Stimulated activated naive CD8-positive, alpha-beta T cell treated with anti-CD3 and anti-CD28 coated beads, Interleukin-15, Interleukin-2, amounts not matched to agents 100 ng/mL and 50 ng/mL, for 24 hours (primary cell): Measurements from ENCODE around the gene TRAF6.
"Not testable (repeated sequence)": the region's sequence is repeated elsewhere in the genome, so short reads cannot be mapped to it uniquely, and the experiment has no call there.

Experiments
- H3K27ac Mint-ChIP-seq: one replicate; pipeline ENCODE4 v1.8.0; 2021; ENCODE audit warnings: mild to moderate bottlenecking, mixed read lengths
- H3K27me3 Mint-ChIP-seq: one replicate; pipeline ENCODE4 v1.8.0; 2021; ENCODE audit warnings: mixed read lengths
- H3K36me3 Mint-ChIP-seq: one replicate; pipeline ENCODE4 v1.8.0; 2021; ENCODE audit warnings: low read depth, mixed read lengths
- H3K4me1 Mint-ChIP-seq: one replicate; pipeline ENCODE4 v1.8.0; 2021; ENCODE audit warnings: low read depth, mixed read lengths
- H3K4me3 Mint-ChIP-seq: one replicate; pipeline ENCODE4 v1.8.0; 2021; ENCODE audit warnings: mild to moderate bottlenecking, mixed read lengths
- H3K9me3 Mint-ChIP-seq: one replicate; pipeline ENCODE4 v1.8.0; 2021; ENCODE audit warnings: mixed read lengths

TRAF6 gene

DNA sequence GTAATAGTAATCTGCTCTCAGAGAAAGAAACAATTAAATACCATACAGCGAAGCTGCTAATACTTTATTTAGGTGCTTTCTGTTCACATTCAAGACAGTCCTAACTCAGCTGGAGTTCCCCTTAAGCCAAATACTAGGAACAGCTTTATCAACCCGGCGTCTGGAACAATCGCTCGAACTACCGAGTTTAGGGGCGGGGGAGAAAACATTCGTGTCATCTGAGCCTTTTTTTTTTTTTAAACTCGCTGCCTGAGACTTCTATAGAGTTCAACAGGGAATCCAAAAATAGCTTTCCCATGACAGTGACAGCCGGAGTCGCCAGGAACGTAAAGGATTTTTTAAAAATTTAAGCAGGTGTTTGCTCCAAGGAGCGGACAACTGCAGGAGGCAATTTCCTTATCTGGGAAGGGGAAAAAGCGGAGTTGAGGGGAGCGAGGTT is 852 bp downstream of the TRAF6 start:
- Mint-ChIP-seq H3K36me3 (peaks cover 5% of the 10 kb centered on the region), H3K9me3 (no peaks in the 10 kb centered on the region), H3K27me3 (peaks cover 4% of the 10 kb centered on the region), H3K27ac (peak overlapping the region; percentile 95), H3K4me1 (peaks cover 36% of the 10 kb centered on the region), H3K4me3 (peak overlapping the region; percentile 97)

DNA sequence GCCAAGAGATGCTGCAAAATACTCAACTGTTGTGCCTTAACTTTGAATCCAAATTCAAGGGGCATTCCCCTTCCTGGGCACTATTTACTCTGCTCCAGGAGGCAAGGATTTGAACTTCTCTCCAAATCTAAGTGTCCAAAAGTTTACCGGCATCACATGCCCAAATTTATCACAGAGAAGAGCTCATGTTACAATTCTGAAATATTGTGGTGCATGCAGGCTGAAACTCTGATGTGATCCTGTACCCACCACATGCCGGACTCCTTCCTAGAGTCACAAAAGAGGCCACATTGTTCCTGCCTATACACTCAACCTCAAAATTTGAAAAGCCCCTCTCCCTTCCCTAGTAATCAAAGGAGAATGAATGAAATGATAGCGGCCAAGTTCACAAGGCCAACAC is 1.3 kb downstream of the TRAF6 start:
- peak overlapping the region; percentile 95 for H3K27ac Mint-ChIP-seq
- peak overlapping the region; percentile 97 for H3K4me3 Mint-ChIP-seq
- H3K36me3 Mint-ChIP-seq, result peaks cover 6% of the 10 kb centered on the region
- H3K4me1 Mint-ChIP-seq, result peaks cover 36% of the 10 kb centered on the region
- peaks cover under 1% of the 10 kb centered on the region for H3K27me3 Mint-ChIP-seq
- H3K9me3 Mint-ChIP-seq, result no peaks in the 10 kb centered on the region

DNA sequence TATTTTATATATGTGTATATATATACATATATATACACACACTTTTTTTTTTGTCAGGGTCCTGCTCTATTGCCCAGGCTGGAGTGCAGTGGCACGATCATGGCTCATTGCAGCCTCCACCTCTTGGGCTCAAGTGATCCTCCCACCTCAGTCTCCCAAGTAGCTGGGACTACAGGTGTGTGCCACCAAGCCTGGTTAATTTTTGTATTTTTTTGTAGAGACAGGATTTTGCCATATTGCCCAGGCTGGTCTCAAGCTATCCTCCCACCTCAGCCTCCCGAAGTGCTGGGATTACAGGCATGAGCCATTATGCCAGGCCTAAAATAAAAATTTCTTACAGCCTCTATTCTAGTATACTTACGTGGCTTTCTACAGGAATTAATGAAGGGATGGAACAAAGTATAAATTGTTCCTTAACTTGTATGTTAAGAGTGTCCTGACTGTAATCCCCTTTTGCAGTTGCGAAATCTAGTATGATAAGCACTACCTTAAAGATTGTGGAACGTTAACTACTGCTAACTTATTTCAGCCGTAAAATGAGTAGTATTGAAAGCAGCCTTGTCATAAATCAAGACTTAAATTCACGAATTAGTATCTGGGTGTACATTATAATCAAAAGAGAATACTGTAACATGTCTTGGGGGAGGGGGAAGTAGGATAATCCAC is 2.1 kb downstream of the TRAF6 start:
- Mint-ChIP-seq H3K4me3 (peak overlapping the region; percentile 97), H3K27me3 (no peaks in the 10 kb centered on the region), H3K9me3 (no peaks in the 10 kb centered on the region), H3K36me3 (peaks cover 6% of the 10 kb centered on the region), H3K27ac (peak overlapping the region; percentile 95), H3K4me1 (peaks cover 36% of the 10 kb centered on the region)

DNA sequence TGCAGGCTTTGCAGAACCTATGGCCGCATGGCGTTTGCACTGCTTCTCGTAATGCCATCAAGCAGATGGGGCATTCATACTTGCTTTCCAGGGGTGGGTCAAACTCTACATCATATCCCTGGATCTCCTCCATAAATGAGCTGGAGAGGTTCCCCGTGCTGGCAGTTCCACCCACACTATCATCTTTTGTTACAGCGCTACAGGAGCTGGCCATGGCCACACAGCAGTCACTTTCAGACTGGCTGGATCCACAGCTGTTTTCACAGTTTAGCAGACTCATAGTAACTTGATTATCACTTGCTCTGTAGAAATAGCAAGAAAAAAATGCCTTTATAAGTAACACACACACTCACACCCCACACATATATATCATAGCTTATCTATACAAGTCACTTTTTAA is 8.8 kb downstream of the TRAF6 start:
- H3K27me3 Mint-ChIP-seq, result no peaks in the 10 kb centered on the region
- H3K36me3 Mint-ChIP-seq, result peaks cover 47% of the 10 kb centered on the region
- no peak overlapping the region for H3K27ac Mint-ChIP-seq
- H3K4me3 Mint-ChIP-seq, result no peak overlapping the region
- H3K9me3 Mint-ChIP-seq, result no peaks in the 10 kb centered on the region
- H3K4me1 Mint-ChIP-seq, result peaks cover 39% of the 10 kb centered on the region

DNA sequence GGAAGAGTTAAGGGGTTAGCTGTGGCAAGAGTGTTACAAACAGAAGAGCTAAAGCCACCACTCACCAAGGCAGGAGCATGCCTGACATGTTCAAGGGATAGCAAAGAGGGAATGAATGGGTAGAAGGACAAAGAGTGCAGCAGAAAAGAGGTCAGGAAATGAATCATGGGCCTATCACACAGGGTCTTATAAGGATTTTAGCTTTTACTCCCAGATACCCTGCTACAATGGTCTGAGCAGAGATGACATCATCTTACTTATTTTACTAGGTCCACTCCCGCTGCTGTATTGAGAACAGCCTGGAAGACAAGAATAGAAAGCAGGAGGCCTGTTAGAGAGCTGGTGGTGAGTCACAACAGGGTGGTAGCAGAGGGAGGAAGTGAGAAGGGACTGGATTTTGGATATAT is 9.8 kb downstream of the TRAF6 start:
- H3K36me3 Mint-ChIP-seq, result peaks cover 47% of the 10 kb centered on the region
- no peak overlapping the region for H3K4me3 Mint-ChIP-seq

DNA sequence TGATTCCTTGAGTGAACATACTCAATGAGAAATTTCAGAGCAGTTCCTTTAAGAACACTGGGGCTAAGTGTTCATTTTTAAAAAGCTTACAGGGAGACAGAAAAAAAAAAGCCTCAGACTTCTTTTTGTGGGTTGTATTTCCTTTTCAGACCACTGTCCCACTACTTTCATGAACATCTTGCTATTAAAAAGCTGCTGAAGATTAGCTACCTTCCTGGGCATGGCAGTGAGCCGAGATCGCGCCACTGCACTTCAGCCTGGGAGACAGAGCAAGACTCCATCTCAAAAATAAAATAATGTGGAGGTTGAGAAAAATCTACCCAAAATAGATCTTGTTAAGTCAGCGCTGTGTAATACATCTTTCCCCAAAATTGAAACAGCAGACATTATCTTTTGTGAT is 10.8 kb downstream of the TRAF6 start:
- Mint-ChIP-seq H3K27me3 (no peaks in the 10 kb centered on the region), H3K27ac (no peak overlapping the region), H3K4me3 (no peak overlapping the region), H3K36me3 (peaks cover 44% of the 10 kb centered on the region), H3K9me3 (no peaks in the 10 kb centered on the region), H3K4me1 (peaks cover 23% of the 10 kb centered on the region)

More for the DNA sequence above, 9.8 kb downstream of the TRAF6 start:
- Mint-ChIP-seq H3K27ac (peak overlapping the region; percentile 74), H3K9me3 (no peaks in the 10 kb centered on the region), H3K4me1 (peaks cover 30% of the 10 kb centered on the region), H3K27me3 (no peaks in the 10 kb centered on the region)

DNA sequence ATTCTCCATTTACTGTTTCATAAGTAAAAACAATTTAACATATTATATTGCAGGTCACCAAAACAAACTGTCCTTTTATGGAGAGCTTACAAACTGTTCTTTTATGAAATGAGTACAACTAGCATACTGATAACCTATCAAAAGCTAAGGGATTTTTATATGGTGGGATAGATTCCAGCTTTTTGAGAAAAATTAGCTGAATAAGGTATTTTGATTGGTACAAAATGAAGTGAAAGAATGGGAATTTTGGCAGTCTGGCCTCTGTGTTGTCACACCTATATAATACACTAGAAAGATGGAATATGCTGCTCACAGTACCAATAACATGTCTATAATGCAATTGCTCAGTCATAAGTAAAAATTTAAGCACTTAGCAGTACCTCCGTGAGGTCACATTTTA is 11.4 kb downstream of the TRAF6 start:
- Mint-ChIP-seq H3K4me3 (no peak overlapping the region), H3K27ac (no peak overlapping the region), H3K4me1 (peaks cover 22% of the 10 kb centered on the region), H3K36me3 (peaks cover 41% of the 10 kb centered on the region), H3K27me3 (no peaks in the 10 kb centered on the region), H3K9me3 (no peaks in the 10 kb centered on the region)

DNA sequence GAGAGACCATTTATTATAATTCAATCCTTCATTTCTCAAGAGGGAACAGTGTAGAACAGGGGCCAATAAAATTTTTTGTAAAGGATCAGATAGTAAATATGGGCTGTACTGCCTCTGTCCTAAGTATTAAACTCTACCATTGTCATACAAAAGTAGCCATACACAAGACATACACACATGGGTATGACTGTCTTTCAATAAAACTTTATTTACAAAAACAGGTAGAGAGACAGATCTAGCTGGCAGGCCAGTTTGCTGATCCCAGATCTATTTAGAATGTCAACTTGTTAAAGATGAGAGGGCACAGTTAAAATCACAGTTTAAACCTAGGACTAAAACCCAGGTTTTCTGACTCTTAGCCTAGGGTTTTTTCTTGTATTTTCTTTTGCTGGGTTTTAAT is 16.7 kb downstream of the TRAF6 start:
- H3K27ac Mint-ChIP-seq, result no peak overlapping the region

DNA sequence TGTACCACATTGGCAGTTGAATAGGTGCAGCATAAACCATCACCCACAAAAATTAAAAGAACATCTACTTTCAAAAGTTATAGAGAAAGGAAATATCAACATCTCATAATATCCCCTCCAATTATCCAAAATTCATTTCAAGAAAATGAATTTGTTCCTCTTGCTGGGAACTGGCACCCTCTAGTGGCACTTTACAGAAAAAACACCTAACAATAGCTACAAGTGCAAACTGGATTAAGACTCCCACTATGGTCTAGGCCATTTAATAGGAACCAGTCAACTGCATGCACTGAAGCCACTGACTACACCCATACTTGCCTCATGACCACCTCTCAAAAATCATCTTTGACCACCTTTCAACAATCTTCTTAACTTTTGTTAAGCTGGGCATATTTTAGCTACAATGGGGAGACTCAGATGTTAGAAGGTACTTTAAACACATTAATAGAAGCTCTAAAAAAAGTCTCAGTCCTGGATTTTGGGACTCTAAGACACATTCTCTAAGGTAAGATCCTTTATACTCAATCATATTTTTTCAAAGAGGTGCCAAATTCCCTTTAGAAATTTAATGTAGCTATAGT is 17.3 kb downstream of the TRAF6 start:
- Mint-ChIP-seq H3K36me3 (peaks cover 54% of the 10 kb centered on the region), H3K9me3 (no peaks in the 10 kb centered on the region), H3K27me3 (no peaks in the 10 kb centered on the region), H3K4me3 (no peak overlapping the region), H3K4me1 (peaks cover 16% of the 10 kb centered on the region), H3K27ac (no peak overlapping the region)

More for the DNA sequence above, 16.7 kb downstream of the TRAF6 start:
- Mint-ChIP-seq H3K36me3 (peaks cover 50% of the 10 kb centered on the region), H3K27me3 (no peaks in the 10 kb centered on the region), H3K4me1 (peaks cover 12% of the 10 kb centered on the region), H3K4me3 (no peak overlapping the region), H3K9me3 (no peaks in the 10 kb centered on the region)

DNA sequence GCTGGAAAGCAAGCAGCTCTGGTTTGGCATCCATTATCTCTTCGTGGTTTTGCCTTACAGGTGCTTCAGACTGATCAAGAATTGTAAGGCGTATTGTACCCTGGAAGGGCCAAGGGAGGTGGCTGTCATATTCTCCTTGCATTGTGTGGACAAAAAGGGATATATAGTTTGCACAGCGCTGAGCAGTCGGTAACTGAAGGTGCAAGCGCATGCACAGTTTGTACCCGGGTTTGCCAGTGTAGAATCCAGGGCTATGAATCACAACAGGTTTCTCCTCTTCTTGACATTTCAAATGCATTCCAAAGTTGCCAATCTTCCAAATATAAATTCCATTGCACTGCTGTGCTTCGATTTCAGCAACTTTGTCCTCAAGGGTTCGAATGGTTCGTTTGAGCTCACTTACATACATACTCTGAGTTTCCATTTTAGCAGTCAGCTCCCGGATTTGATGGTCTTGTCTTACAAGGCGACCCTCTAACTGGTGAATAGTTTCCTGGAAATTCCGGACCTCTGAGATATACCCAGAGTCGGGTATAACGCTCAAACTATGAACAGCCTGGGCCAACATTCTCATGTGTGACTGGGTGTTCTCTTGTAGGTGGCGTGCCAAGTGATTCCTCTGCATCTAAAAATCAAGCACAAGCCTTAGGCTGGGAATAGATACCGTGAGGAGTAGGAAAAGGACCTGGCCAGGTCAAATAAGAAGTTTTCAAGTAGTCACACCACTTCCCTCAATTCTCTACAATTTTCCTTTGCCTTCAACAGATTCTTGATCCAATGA is 19.9 kb downstream of the TRAF6 start:
- Mint-ChIP-seq H3K4me1 (peaks cover 26% of the 10 kb centered on the region), H3K36me3 (peaks cover 59% of the 10 kb centered on the region), H3K27ac (no peak overlapping the region)

DNA sequence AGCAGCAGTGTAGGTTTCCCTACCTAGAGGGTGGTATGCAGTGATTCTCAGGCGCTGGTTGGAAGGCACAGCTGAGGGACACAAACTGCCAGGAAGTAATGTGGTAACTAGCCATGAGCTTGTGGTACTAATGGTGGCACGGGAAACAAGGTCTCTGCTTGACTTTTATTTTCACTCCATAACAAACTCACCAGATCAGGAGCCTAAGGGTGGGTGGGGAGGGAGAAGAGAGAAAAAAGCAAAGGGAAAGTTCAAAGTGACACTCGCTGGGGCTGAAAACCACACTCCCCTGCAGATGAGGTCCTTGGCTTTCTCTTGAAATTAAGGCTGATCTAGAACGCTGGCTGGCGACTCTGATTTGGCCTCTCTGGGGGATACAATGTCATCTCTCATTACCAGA is 22.0 kb downstream of the TRAF6 start:
- no peak overlapping the region for H3K4me3 Mint-ChIP-seq
- peaks cover 28% of the 10 kb centered on the region for H3K4me1 Mint-ChIP-seq
- no peaks in the 10 kb centered on the region for H3K9me3 Mint-ChIP-seq
- peak overlapping the region; percentile 61 for H3K27ac Mint-ChIP-seq
- H3K36me3 Mint-ChIP-seq, result peaks cover 71% of the 10 kb centered on the region
- H3K27me3 Mint-ChIP-seq, result no peaks in the 10 kb centered on the region

More for the DNA sequence above, 19.9 kb downstream of the TRAF6 start:
- Mint-ChIP-seq H3K4me3 (no peak overlapping the region), H3K9me3 (no peaks in the 10 kb centered on the region), H3K27me3 (no peaks in the 10 kb centered on the region)

DNA sequence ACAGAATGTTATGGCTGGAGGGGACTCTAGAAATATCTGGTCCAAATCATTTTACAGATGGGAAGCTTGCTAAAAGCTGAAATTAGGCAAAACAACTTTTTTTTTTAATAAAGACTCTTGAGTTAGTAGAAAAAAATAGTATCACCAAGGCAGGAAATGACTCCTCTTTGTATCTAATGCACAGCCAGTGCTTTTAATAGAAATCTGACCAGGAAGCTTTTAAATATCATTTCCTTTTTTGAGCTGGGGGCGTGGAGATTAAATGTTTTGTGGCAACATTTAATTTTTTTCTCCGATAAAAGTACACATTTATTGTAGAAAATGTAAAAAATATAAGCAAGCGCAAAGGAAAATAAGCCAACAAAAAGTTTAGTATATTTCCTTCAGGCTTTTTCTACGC is 22.5 kb downstream of the TRAF6 start:
- peak overlapping the region; percentile 36 for H3K27ac Mint-ChIP-seq
- H3K4me3 Mint-ChIP-seq, result no peak overlapping the region
- H3K9me3 Mint-ChIP-seq, result no peaks in the 10 kb centered on the region
- H3K27me3 Mint-ChIP-seq, result no peaks in the 10 kb centered on the region
- H3K4me1 Mint-ChIP-seq, result peaks cover 26% of the 10 kb centered on the region
- peaks cover 69% of the 10 kb centered on the region for H3K36me3 Mint-ChIP-seq

DNA sequence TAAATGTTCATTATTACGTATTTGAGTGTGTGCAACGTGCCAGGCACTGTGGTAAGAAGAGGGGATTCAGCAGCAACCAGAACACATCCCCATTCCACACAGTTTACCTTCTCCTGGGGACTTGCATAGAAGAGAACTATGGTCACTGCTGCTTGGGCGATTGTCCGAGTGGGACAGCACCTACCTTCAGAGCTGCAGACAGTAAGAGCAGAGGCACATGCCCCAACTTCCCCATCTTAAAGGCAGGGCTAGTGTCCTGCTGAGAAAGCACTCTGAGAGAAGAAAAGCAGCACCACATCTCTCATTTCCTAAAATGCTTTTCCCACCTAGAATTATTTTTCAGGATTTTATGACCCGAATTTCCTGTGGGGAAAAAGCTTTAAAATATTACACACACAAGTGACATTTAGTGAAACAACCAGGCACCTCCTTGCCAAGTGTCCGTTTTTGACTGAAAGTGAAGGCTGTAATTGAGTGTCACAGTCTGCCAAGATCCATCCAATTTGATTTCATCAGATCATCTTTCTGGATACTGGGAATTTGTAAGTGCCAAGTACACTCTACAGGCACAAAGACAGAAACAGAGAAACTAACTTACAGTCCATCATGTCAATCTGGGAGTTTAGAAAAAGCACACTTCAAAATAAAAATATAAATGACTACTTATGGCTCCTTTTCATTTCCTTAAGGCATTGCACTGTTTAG is 24.6 kb downstream of the TRAF6 start:
- Mint-ChIP-seq H3K27me3 (no peaks in the 10 kb centered on the region), H3K4me1 (peaks cover 25% of the 10 kb centered on the region), H3K36me3 (peaks cover 52% of the 10 kb centered on the region), H3K27ac (no peak overlapping the region), H3K4me3 (no peak overlapping the region), H3K9me3 (no peaks in the 10 kb centered on the region)

DNA sequence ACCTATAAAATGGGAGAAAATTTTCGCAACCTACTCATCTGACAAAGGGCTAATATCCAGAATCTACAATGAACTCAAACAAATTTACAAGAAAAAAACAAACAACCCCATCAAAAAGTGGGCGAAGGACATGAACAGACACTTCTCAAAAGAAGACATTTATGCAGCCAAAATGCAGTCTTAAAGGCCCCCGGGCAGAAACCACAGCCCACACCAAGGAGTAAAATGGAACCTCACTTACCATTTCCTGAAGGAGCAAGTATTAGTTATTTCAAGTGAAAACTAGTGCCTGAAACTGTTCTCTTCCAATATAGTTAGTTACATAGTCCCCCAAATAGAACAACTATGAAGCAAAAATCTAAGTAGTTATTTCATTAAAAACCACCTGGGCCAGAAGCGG is 27.0 kb downstream of the TRAF6 start:
- H3K36me3 Mint-ChIP-seq, result peaks cover 31% of the 10 kb centered on the region
- H3K4me3 Mint-ChIP-seq, result not testable (repeated sequence)

DNA sequence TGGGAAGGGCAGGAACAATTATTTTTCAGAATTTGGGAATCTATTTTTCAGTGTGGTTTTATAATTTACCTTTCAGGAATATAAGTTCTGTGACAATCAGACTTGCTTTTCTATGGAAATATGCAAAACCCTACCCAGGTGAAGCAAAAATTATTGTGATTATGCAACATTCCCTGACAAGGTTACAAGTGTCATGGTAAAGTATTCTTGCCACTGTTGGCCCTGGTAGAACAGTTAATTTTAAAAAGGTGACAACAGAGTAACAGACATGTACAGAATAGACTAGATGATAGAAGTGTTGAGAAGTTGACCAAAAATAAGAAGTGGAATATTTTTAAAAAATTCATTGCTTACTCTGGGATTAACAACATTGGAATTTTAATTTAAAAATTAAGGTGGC is 29.2 kb downstream of the TRAF6 start:
- Mint-ChIP-seq H3K9me3 (no peaks in the 10 kb centered on the region), H3K4me1 (peaks cover 4% of the 10 kb centered on the region), H3K27ac (no peak overlapping the region), H3K27me3 (no peaks in the 10 kb centered on the region), H3K4me3 (no peak overlapping the region), H3K36me3 (peaks cover 19% of the 10 kb centered on the region)

More for the DNA sequence above, 27.0 kb downstream of the TRAF6 start:
- peaks cover 16% of the 10 kb centered on the region for H3K4me1 Mint-ChIP-seq
- H3K9me3 Mint-ChIP-seq, H3K27me3 Mint-ChIP-seq, H3K27ac Mint-ChIP-seq: not testable (repeated sequence)
